ENCODE measurements around the gene PRSS22.

GRCh38 chr16:2828876-2829430, 29.0 kb downstream of the PRSS22 start:
- TF ChIP-seq CTCF (IDR thresholded peaks at IDR 0.05) (no peak), POLR2A (IDR thresholded peaks at IDR 0.05; ENCODE audit: low read depth) (no peak)

All from esophagus muscularis mucosa (tissue), 3 donors.